ENCODE measurements around the gene GRAMD1B.

The GRAMD1B gene

GRCh38 chr11:123573286-123573685, 143.2 kb downstream of the GRAMD1B start:
- no peak for DNase-seq (ENCODE audit: low read depth)
- no peak overlapping the region for H3K4me3 ChIP-seq (ENCODE audit: low read length)
- no peak for TF ChIP-seq CTCF (IDR thresholded peaks at IDR 0.05; ENCODE audit: insufficient read depth, low read depth, low read length, missing control alignments)

GRCh38 chr11:123575441-123575840, 145.4 kb downstream of the GRAMD1B start:
- H3K4me3 ChIP-seq (ENCODE audit: low read length): no peak overlapping the region
- no peak for TF ChIP-seq CTCF (IDR thresholded peaks at IDR 0.05; ENCODE audit: insufficient read depth, low read depth, low read length, missing control alignments)
- no peak for DNase-seq (ENCODE audit: low read depth)

- TF ChIP-seq CTCF (IDR thresholded peaks at IDR 0.05; ENCODE audit: insufficient read depth, low read depth, low read length, missing control alignments): no peak
- no peak overlapping the region for H3K4me3 ChIP-seq (ENCODE audit: low read length)
- DNase-seq (ENCODE audit: low read depth): no peak
Observed at GRCh38 chr11:123576082-123576481, 146.0 kb downstream of the GRAMD1B start.

GRCh38 chr11:123576501-123576900, 146.4 kb downstream of the GRAMD1B start:
- DNase-seq (ENCODE audit: low read depth): no peak
- no peak overlapping the region for H3K4me3 ChIP-seq (ENCODE audit: low read length)
- TF ChIP-seq CTCF (IDR thresholded peaks at IDR 0.05; ENCODE audit: insufficient read depth, low read depth, low read length, missing control alignments): no peak

- TF ChIP-seq CTCF (IDR thresholded peaks at IDR 0.05; ENCODE audit: insufficient read depth, low read depth, low read length, missing control alignments): peak; percentile 92
- peak; percentile 54 for DNase-seq (ENCODE audit: low read depth)
- no peak overlapping the region for H3K4me3 ChIP-seq (ENCODE audit: low read length)
Observed at GRCh38 chr11:123577081-123577598, 147.1 kb downstream of the GRAMD1B start.

- no peak for TF ChIP-seq CTCF (IDR thresholded peaks at IDR 0.05; ENCODE audit: insufficient read depth, low read depth, low read length, missing control alignments)
- no peak for DNase-seq (ENCODE audit: low read depth)
- no peak overlapping the region for H3K4me3 ChIP-seq (ENCODE audit: low read length)
Observed at GRCh38 chr11:123578778-123579481, 148.9 kb downstream of the GRAMD1B start.

- no peak for DNase-seq (ENCODE audit: low read depth)
- no peak overlapping the region for H3K4me3 ChIP-seq (ENCODE audit: low read length)
- no peak for TF ChIP-seq CTCF (IDR thresholded peaks at IDR 0.05; ENCODE audit: insufficient read depth, low read depth, low read length, missing control alignments)
Observed at GRCh38 chr11:123579482-123579812, 149.4 kb downstream of the GRAMD1B start.

Measured in epithelial cell of esophagus (primary cell).